ENCODE results near the gene TAL2. TPM values are rescaled to one million over a fixed set of nuclear protein-coding genes. Genes with fewer than 3 reads are reported as not detected.
A peak's percentile ranks its signal among the peaks of the same experiment; 100 is the strongest.
"Not testable (repeated sequence)": the region's sequence is repeated elsewhere in the genome, so short reads cannot be mapped to it uniquely, and the experiment has no call there.

The TAL2 gene
- total RNA-seq, 2 donors from 2014 or later, result not detected

DNA sequence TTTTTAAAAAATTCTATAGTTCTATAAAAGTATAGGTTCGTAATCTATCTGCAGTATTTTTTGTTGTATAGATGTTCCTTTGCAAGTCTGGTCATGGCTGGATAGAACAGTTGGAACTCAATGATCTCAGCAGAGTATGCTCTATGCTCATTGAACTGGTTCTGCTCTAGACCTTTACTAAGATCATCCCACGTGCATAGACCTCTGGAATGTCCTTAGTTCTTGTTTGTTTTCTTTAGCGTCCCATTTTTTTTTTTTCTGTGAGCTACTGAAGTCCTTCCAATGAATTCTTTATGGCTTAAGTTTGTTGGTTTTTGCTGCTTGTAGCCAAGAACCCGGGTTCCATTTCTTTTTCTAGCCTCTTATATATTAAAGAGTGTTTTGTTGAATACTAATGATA, 35.6 kb downstream of the TAL2 start:
- TF ChIP-seq CTCF (IDR thresholded peaks at IDR 0.05), result no peak
- Histone ChIP-seq H3K9ac (ENCODE audit: low read depth in 2 of 2, low read length in 2 of 2) (no peak overlapping the region), H3K9me3 (no peaks in the 10 kb centered on the region), H3K4me3 (no peak overlapping the region), H3K27me3 (no peaks in the 10 kb centered on the region), H3K27ac (no peak overlapping the region), H3K4me1 (no peaks in the 10 kb centered on the region), H3K36me3 (no peaks in the 10 kb centered on the region)
- DNase-seq, result no peak
- intact Hi-C loops (cut with DNase I), result no loop called here

- no peak overlapping the region for H3K27ac ChIP-seq
- no peak for DNase-seq
- no peak overlapping the region for H3K9ac ChIP-seq (ENCODE audit: low read depth in 2 of 2, low read length in 2 of 2)
- no peak for TF ChIP-seq CTCF (IDR thresholded peaks at IDR 0.05)
- no peaks in the 10 kb centered on the region for H3K36me3 ChIP-seq
- no peaks in the 10 kb centered on the region for H3K9me3 ChIP-seq
- no peaks in the 10 kb centered on the region for H3K4me1 ChIP-seq
- intact Hi-C loops (cut with DNase I), result no loop called here
- no peak overlapping the region for H3K4me3 ChIP-seq
- no peaks in the 10 kb centered on the region for H3K27me3 ChIP-seq
These were observed 36.2 kb downstream of the TAL2 start for GRCh38 chr9:105698348-105698870.

DNA sequence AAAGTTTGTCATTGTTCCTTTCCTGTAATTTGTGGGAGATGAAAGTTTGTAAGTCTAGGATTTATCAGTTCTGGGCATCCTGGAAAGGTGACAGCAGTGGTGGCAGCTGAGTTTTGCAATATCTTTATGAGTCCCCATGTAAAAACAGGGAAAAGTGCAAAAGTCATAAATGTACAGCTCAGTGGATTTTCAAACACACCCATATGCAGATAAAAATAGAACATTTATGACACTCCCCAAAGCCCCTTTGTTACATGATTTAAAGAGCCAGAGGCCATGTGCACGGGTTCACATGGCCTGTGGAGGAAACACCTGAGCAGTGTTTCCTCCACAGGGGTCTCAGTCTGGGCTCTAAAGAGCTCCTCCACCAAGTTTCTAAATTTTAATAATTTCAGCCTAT, 38.4 kb downstream of the TAL2 start:
- Histone ChIP-seq H3K27ac (peak overlapping the region; percentile 45), H3K36me3 (no peaks in the 10 kb centered on the region), H3K27me3 (no peaks in the 10 kb centered on the region), H3K4me3 (no peak overlapping the region), H3K4me1 (no peaks in the 10 kb centered on the region), H3K9me3 (no peaks in the 10 kb centered on the region), H3K9ac (ENCODE audit: low read depth in 2 of 2, low read length in 2 of 2) (no peak overlapping the region)
- intact Hi-C loops (cut with DNase I), result no loop called here
- no peak for TF ChIP-seq CTCF (IDR thresholded peaks at IDR 0.05)
- DNase-seq, result peak; percentile 49

DNA sequence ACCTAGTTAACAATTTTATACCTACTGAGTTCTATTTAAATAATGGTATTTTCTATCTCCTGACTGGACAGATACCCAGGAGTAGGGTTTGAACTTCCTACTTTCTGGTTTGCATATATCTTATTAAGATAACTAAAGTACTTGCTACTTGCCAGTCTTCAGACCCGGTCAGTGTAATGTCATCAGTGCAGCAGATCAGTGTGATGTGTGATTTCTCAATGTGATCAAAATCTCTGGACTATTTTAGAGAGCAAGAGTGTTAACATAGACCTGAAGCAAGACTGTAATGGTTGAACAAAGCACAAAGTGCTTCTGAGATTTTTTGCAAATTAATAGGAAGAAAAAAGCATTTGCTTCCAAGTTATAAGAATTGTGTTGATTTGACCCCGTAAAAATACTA, 38.9 kb downstream of the TAL2 start:
- H3K36me3 ChIP-seq, result no peaks in the 10 kb centered on the region
- no peak for TF ChIP-seq CTCF (IDR thresholded peaks at IDR 0.05)
- intact Hi-C loops (cut with DNase I), result no loop called here
- no peaks in the 10 kb centered on the region for H3K27me3 ChIP-seq
- H3K9me3 ChIP-seq, result no peaks in the 10 kb centered on the region
- H3K9ac ChIP-seq (ENCODE audit: low read depth in 2 of 2, low read length in 2 of 2), result no peak overlapping the region
- no peak overlapping the region for H3K4me3 ChIP-seq
- peak overlapping the region; percentile 45 for H3K27ac ChIP-seq
- H3K4me1 ChIP-seq, result no peaks in the 10 kb centered on the region
- no peak for DNase-seq

DNA sequence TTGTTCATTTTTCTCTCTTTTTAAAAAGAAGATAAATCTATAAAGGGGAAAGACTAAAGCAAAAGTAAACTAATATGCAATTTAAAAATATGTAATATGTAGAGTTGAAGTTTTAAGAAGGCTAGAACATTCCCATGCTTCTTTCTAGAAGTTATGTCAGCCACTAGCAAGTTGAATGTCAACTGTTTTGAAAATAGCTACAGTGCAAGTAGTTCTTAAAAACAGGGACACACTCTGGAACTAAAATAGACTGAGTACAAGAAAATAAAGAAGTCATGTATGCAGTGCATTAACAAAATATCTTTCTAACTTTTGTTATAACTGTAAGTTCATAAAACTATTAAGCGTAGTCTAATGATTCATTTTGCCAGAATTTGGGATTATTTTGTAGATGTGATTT, 40.0 kb downstream of the TAL2 start:
- Histone ChIP-seq H3K27me3 (no peaks in the 10 kb centered on the region), H3K4me3 (no peak overlapping the region), H3K9ac (ENCODE audit: low read depth in 2 of 2, low read length in 2 of 2) (no peak overlapping the region), H3K9me3 (no peaks in the 10 kb centered on the region), H3K36me3 (no peaks in the 10 kb centered on the region), H3K27ac (no peak overlapping the region), H3K4me1 (no peaks in the 10 kb centered on the region)
- no peak for DNase-seq
- intact Hi-C loops (cut with DNase I), result no loop called here
- no peak for TF ChIP-seq CTCF (IDR thresholded peaks at IDR 0.05)

- H3K4me3 ChIP-seq; H3K36me3 ChIP-seq; H3K4me1 ChIP-seq; DNase-seq; H3K9me3 ChIP-seq; H3K27ac ChIP-seq; intact Hi-C loops (cut with DNase I); H3K27me3 ChIP-seq; H3K9ac ChIP-seq (ENCODE audit: low read depth in 2 of 2, low read length in 2 of 2): not testable (repeated sequence)
These were observed 41.4 kb downstream of the TAL2 start for GRCh38 chr9:105703638-105704037.
